ENCODE data around the gene TMEM41A.

Gene TMEM41A

DNA sequence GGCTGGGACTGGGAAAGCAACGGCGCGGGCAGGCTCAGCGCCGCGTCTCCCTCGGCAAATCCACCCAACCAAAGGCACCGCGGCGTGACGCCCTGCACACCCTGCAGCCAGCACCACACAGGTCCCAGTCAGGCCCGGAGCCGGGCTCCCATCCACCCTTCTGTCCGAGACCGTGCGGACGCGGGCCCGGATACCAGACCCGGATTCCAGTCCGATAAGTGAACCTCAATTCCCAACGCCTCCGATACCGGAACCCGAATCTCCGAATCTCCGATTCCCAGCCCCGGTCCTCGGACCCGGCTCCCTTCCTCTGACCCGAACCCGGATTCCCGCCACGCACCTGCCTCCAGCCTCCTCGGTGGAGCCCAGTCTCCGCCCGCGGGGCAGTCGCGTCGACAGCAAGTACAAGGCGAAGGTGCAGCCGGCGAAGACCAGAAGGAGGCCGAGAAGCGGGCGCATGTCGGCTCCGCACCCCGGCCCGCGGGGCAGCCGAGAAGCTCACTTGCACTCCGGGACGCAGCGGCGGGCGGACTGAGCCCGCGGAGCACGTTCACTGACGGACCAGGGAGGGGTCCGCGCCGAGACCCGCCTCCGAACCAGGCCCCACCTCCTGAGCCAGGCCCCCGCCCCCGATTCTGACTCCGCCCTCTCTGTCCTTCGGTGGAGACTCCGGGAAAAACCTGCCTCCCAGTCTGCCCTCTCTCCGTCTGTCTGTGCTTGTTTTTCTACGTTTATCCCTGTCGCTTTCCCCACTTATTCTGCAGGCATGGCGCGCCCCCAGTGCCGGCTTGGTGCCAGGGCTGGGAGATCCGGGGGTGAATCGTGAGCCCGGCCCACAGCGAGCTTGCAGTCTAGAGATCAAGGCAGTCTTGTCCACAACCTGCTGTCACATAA, at the start of gene TMEM41A:
Gene TMEM41A, minus strand, starts transcription at position 533 of the 894 bp plus-strand sequence. Its CDS starts 74 bp downstream, at position 459.
- TF ChIP-seq, protein P1, sequence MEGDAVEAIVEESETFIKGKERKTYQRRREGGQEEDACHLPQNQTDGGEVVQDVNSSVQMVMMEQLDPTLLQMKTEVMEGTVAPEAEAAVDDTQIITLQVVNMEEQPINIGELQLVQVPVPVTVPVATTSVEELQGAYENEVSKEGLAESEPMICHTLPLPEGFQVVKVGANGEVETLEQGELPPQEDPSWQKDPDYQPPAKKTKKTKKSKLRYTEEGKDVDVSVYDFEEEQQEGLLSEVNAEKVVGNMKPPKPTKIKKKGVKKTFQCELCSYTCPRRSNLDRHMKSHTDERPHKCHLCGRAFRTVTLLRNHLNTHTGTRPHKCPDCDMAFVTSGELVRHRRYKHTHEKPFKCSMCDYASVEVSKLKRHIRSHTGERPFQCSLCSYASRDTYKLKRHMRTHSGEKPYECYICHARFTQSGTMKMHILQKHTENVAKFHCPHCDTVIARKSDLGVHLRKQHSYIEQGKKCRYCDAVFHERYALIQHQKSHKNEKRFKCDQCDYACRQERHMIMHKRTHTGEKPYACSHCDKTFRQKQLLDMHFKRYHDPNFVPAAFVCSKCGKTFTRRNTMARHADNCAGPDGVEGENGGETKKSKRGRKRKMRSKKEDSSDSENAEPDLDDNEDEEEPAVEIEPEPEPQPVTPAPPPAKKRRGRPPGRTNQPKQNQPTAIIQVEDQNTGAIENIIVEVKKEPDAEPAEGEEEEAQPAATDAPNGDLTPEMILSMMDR (IDR thresholded peaks at IDR 0.05; ENCODE audit: low read depth, low read length), result no peak
- H3K4me3 ChIP-seq (replicated peaks in 1 of 2; ENCODE audit: low read depth in 2 of 2, low read length in 2 of 2), result peak within 1 kb of the TSS; percentile 87 to 96
- peak; percentile 91 to 94 for DNase-seq (ENCODE audit: low read depth in 2 of 2)

- TF ChIP-seq, protein P1 (IDR thresholded peaks at IDR 0.05; ENCODE audit: low read depth, low read length), result no peak
Observed at GRCh38 chr3:185540695-185541094, 41.9 kb upstream of the TMEM41A start.

DNA sequence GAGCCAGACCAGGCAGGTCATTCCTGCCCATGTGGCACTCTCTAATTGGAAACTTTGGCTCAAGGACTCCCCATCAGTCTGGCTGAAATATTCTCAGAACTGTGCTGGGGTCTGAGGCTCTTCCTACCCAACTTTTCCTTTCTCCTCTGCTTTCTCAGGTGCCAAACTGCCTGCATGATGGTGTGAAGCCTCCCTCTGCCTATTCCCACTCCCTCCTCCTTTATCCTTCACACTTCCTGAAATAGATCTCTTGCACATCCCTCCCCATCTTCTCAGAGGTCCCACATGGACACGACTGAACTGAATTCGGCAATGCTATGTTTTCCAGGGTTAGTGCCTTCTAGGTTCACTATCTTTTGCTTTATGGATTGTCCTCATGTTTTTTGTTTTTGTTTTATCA, 41.1 kb upstream of the TMEM41A start:
- no peak for DNase-seq (ENCODE audit: low read depth in 2 of 2)

More at GRCh38 chr3:185540695-185541094, 41.9 kb upstream of the TMEM41A start:
- DNase-seq (ENCODE audit: low read depth in 2 of 2), result no peak
- no peak overlapping the region for H3K4me3 ChIP-seq (replicated peaks in 1 of 2; ENCODE audit: low read depth in 2 of 2, low read length in 2 of 2)

GRCh38 chr3:185537369-185537970, 38.6 kb upstream of the TMEM41A start:
- TF ChIP-seq, protein P1 (IDR thresholded peaks at IDR 0.05; ENCODE audit: low read depth, low read length), result no peak
- DNase-seq (ENCODE audit: low read depth in 2 of 2), result peak; percentile 94 to 98
- no peak overlapping the region for H3K4me3 ChIP-seq (replicated peaks in 1 of 2; ENCODE audit: low read depth in 2 of 2, low read length in 2 of 2)

More for the DNA sequence above, 41.1 kb upstream of the TMEM41A start:
- TF ChIP-seq, protein P1 (IDR thresholded peaks at IDR 0.05; ENCODE audit: low read depth, low read length), result no peak
- H3K4me3 ChIP-seq (replicated peaks in 1 of 2; ENCODE audit: low read depth in 2 of 2, low read length in 2 of 2), result no peak overlapping the region

GRCh38 chr3:185534511-185534910, 35.7 kb upstream of the TMEM41A start:
- DNase-seq (ENCODE audit: low read depth in 2 of 2), result peak in 1 of 2 donors; percentile 50
- no peak overlapping the region for H3K4me3 ChIP-seq (replicated peaks in 1 of 2; ENCODE audit: low read depth in 2 of 2, low read length in 2 of 2)
- TF ChIP-seq, protein P1 (IDR thresholded peaks at IDR 0.05; ENCODE audit: low read depth, low read length), result no peak

- H3K4me3 ChIP-seq (replicated peaks in 1 of 2; ENCODE audit: low read depth in 2 of 2, low read length in 2 of 2), result no peak overlapping the region
- TF ChIP-seq, protein P1 (IDR thresholded peaks at IDR 0.05; ENCODE audit: low read depth, low read length), result no peak
- DNase-seq (ENCODE audit: low read depth in 2 of 2), result no peak
Observed at GRCh38 chr3:185532901-185533300, 34.1 kb upstream of the TMEM41A start.

Measured in cardiac fibroblast (primary cell).